Upper lobe of left lung (tissue), 6 donors: ENCODE measurements around the gene S100A12. TPM values are rescaled to one million over a fixed set of nuclear protein-coding genes. Genes with fewer than 3 reads are reported as not detected.
"Not testable (repeated sequence)": the region's sequence is repeated elsewhere in the genome, so short reads cannot be mapped to it uniquely, and the experiment has no call there.

Experiments
- ATAC-seq, 2 donors: fragments of 200-7000 bp; cut with Tn5 transposase; one replicate each; pipeline ENCODE4 v1.9.1; 2022; ENCODE audit warnings: mild to moderate bottlenecking in 2 of 2, moderate library complexity in 2 of 2; ENCODE audit not compliant: low FRiP score in 2 of 2
- DNase-seq, 2 donors: peaks; one replicate each; pipeline ENCODE4 v3.0.0-alpha.2; 2019 to 2020
- H3K27ac ChIP-seq, 4 donors: fragments of 200-600 bp; sonication (generic); one replicate each; pipeline ENCODE4 v1.5.1; 2016 to 2019
- H3K27me3 ChIP-seq, 4 donors: fragments of 200-600 bp; sonication (generic); one replicate each; pipeline ENCODE4 v1.5.1; 2017 to 2019
- H3K36me3 ChIP-seq, 4 donors: fragments of 200-600 bp; sonication (generic); one replicate each; pipeline ENCODE4 v1.5.1; 2016 to 2019
- H3K4me1 ChIP-seq, 4 donors: fragments of 200-600 bp; sonication (generic); one replicate each; pipeline ENCODE4 v1.5.1; 2018 to 2019
- H3K4me3 ChIP-seq, 4 donors: fragments of 200-600 bp; sonication (generic); one replicate each; pipeline ENCODE4 v1.5.1; 2017 to 2019; ENCODE audit warnings: mild to moderate bottlenecking in 2 of 4, moderate library complexity in 1 of 4
- H3K9me3 ChIP-seq, 4 donors: fragments of 200-600 bp; sonication (generic); one replicate each; pipeline ENCODE4 v1.5.1; 2018 to 2019
- EP300 ChIP-seq, 4 donors: sonication (generic); formaldehyde crosslinking; IDR thresholded peaks; one replicate each; pipeline ENCODE4 v1.5.1; 2017; ENCODE audit warnings: antibody characterized with exemption in 4 of 4, control low read depth in 2 of 4
- POLR2A ChIP-seq, 4 donors: fragments of 450-650 bp; IDR thresholded peaks; one replicate each; pipeline ENCODE4 v1.5.1; 2016 to 2017; ENCODE audit warnings: antibody characterized with exemption in 4 of 4, mild to moderate bottlenecking in 2 of 4
- POLR2AphosphoS5 ChIP-seq, 2 donors: sonication (generic); formaldehyde crosslinking; IDR thresholded peaks; one replicate each; pipeline ENCODE4 v1.5.1; 2017; ENCODE audit warnings: antibody characterized with exemption in 2 of 2
- WGBS, 2 donors: methylation state at CpG; one replicate each; pipeline ENCODE4 v1.1.5; 2017 to 2018; 5-methylcytosine and 5-hydroxymethylcytosine counted together
- total RNA-seq, 6 donors: library from RNA; depleted of rRNA in 4 of 6; stranded (reverse); fragments of >200 nt in 4 of 6; gene quantifications; one replicate each; pipeline versions ENCODE4 v1.1.0 to v1.2.1, GENCODE V29; 2016 to 2021
- TF ChIP-seq, protein P1 (sequence below), 6 experiments: fragments of 450-650 bp in 4 of 6; fragments of 200-600 bp in 2 of 6; sonication (generic) in 2 of 6; IDR thresholded peaks; one replicate each; pipeline ENCODE4 v1.5.1; 2016 to 2019; ENCODE audit warnings: antibody characterized with exemption in 6 of 6
- donor health status: DM: no; HTN: no; CAD: no; lungs with moderate emphysema.
- donor health status: DM: no; HTN: yes; CAD: no; lungs with severe emphysema.

S100A12 gene
- total RNA-seq, 6 donors from 2014 or later, result 5.2 to 75.7 (median 32.1) TPM

DNA sequence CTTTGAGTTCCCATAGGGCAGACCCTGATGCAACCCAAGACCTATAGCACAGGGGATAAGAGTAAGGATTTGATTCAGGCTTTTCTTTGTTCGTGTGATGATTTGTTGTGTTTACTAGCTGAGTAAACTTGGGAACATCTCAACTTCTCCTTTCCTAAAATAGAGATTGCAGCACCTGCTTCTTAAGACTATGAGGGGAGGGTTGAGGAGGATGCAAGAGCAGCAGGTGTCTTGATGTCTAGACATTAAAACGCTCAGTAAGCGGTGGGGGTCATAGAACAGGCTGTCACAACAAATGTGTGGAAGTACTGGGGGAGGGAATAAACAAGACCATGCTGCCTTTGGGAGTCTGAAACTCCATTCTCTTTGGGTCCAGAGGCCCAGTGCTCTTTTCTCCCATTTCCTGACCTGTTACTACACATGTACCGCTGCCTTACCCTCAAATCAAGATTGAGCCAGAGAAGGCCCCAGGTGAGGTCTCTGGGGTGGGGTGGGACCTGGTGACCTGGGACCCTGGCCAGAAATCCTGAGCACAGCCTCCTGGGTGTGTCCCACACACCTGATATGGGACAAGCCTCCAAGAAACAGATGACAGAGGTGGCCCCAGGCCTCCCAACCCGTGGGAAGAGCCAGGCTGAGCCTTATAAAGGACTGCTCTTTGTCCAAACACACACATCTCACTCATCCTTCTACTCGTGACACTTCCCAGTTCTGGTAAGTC lies 40.6 kb upstream of the S100A12 start, which contains the start of gene S100A7A:
S100A7A (plus strand) TSS at position 671 of the 721 bp plus-strand sequence. CDS start 1,563 bp downstream, outside the sequence.
- 69 to 83% methylated on average over 3 to 6 of the region's 6 CpGs for WGBS, 2 donors
- ATAC-seq (no peak), DNase-seq (no peak)
- Histone ChIP-seq H3K27ac (no peak within 1 kb of the TSS), H3K4me1 (no peaks in the 10 kb centered on the region), H3K4me3 (no peak within 1 kb of the TSS), H3K27me3 (no peaks in the 10 kb centered on the region), H3K36me3 (no peaks in the 10 kb centered on the region), H3K9me3 (peaks cover 0 to 6% (median 0%) of the 10 kb centered on the region in 4 donors)
- TF ChIP-seq POLR2AphosphoS5 (IDR thresholded peaks at IDR 0.05), result no peak
- TF ChIP-seq POLR2A (IDR thresholded peaks at IDR 0.05), result no peak
- TF ChIP-seq, protein P1, sequence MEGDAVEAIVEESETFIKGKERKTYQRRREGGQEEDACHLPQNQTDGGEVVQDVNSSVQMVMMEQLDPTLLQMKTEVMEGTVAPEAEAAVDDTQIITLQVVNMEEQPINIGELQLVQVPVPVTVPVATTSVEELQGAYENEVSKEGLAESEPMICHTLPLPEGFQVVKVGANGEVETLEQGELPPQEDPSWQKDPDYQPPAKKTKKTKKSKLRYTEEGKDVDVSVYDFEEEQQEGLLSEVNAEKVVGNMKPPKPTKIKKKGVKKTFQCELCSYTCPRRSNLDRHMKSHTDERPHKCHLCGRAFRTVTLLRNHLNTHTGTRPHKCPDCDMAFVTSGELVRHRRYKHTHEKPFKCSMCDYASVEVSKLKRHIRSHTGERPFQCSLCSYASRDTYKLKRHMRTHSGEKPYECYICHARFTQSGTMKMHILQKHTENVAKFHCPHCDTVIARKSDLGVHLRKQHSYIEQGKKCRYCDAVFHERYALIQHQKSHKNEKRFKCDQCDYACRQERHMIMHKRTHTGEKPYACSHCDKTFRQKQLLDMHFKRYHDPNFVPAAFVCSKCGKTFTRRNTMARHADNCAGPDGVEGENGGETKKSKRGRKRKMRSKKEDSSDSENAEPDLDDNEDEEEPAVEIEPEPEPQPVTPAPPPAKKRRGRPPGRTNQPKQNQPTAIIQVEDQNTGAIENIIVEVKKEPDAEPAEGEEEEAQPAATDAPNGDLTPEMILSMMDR (IDR thresholded peaks at IDR 0.05), result no peak
- TF ChIP-seq EP300 (IDR thresholded peaks at IDR 0.05), result no peak

DNA sequence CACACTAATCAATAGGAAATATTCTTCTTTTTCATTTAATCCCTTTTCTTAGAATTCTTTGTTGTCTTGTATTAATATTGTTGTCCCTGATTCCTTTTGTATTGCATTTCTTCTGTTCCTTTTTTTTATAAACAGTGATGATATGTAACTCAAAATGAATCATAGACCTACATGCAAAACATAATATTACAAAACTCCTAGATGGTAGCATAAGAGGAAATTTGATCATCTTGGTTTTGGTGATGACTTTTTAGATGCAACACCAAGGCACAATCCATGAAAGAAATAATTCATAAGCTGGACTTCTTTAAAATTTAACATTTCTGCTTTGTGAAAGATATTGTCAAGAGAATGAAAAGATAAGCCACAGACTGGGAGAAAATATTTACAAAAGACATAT lies 38.5 kb upstream of the S100A12 start:
- H3K27me3 ChIP-seq, H3K27ac ChIP-seq, ATAC-seq: not testable (repeated sequence)

DNA sequence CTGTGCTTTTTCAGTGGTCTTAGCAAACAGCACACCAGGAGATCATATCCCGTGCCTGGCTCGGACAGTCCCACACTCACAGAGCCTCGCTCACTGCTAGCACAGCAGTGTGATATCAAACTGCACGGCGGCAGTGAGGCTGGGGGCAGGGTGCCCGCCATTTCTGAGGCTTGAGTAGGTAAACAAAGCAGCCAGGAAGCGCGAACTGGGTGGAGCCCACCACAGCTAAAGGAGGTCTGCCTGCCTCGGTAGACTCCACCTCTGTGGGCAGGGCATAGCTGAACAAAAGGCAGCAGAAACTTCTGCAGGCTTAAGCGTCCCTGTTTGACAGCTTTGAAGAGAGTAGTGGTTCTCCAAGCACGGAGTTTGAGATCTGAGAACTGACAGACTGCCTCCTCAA lies 31.9 kb upstream of the S100A12 start:
- not testable (repeated sequence) for H3K27me3 ChIP-seq, DNase-seq, H3K9me3 ChIP-seq, H3K36me3 ChIP-seq, H3K4me3 ChIP-seq, H3K4me1 ChIP-seq, H3K27ac ChIP-seq, ATAC-seq
- WGBS, 2 donors, result 21 to 54% methylated on average over 4 to 11 of the region's 11 CpGs

More for the DNA sequence above, 38.5 kb upstream of the S100A12 start:
- DNase-seq, H3K4me1 ChIP-seq, H3K4me3 ChIP-seq, H3K36me3 ChIP-seq, H3K9me3 ChIP-seq: not testable (repeated sequence)

- DNase-seq, ATAC-seq: not testable (repeated sequence)
- 75 to 79% methylated on average over 4 to 6 of the region's 6 CpGs for WGBS, 2 donors
Observed at GRCh38 chr1:153405825-153406599, 30.6 kb upstream of the S100A12 start.

DNA sequence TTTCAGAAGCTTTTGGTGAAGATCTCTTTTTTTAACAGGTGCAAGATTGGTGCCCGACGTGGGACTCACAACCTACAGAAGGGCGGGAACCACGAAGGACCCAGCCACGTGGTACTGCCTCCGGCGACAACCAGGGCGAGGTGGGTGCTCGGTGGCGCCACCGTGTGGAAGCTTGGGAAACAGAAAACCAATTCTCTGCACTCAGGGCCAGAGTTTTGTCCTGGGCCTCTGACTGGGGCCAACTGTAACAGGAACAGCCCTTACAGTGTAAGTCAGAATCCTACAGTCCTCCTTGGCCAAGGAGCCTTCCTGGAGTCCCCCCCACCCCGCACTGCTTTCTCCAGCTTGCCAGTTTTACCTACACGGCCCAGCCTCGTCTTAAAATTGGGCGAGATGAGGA lies 29.3 kb upstream of the S100A12 start:
- Histone ChIP-seq H3K27ac (no peak overlapping the region), H3K9me3 (no peaks in the 10 kb centered on the region), H3K4me3 (no peak overlapping the region), H3K4me1 (no peaks in the 10 kb centered on the region), H3K36me3 (no peaks in the 10 kb centered on the region), H3K27me3 (no peaks in the 10 kb centered on the region)
- ATAC-seq (peak; percentile 76 to 81), DNase-seq (peak; percentile 78 to 80)
- TF ChIP-seq POLR2AphosphoS5 (IDR thresholded peaks at IDR 0.05) (no peak), EP300 (IDR thresholded peaks at IDR 0.05) (no peak), POLR2A (IDR thresholded peaks at IDR 0.05) (no peak)
- TF ChIP-seq, protein P1 (IDR thresholded peaks at IDR 0.05), result peak; percentile 40 to 76 (median 65)
- WGBS, 2 donors, result 37 to 39% methylated on average over 15 of the region's 15 CpGs

More at GRCh38 chr1:153405825-153406599, 30.6 kb upstream of the S100A12 start:
- not testable (repeated sequence) for H3K4me1 ChIP-seq, H3K4me3 ChIP-seq, H3K9me3 ChIP-seq, H3K27ac ChIP-seq, H3K36me3 ChIP-seq, H3K27me3 ChIP-seq

DNA sequence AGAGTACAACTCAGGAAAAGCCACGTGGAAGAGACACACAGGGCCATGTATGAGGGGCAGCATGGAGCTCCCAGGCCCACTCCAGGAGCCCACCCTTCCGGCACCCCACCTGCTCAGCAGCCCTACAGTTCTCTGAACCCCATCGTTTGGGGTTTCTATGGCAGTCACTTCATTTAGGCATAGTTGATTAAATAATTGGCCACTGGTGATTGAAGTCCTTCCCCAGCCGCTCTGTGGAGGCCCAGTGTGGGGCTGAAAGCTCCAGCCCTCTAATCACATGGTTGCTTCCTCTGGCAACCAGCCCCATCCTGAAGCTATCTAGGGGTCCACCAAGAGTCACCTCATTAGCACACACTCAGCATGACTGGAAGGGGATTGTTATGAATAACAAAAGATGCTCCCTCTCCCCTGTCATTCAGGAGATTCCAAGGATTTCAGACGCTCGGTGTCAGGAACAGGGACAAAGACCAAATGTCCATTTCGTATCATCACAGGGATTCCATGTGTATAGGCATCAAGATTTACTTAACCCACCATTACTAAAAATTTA lies 28.7 kb upstream of the S100A12 start:
- Histone ChIP-seq H3K9me3 (no peaks in the 10 kb centered on the region), H3K4me3 (no peak overlapping the region), H3K4me1 (no peaks in the 10 kb centered on the region), H3K27ac (peak overlapping the region in 1 of 4 donors; percentile 28), H3K27me3 (no peaks in the 10 kb centered on the region), H3K36me3 (no peaks in the 10 kb centered on the region)
- DNase-seq, result no peak
- 79 to 80% methylated on average over 5 to 7 of the region's 7 CpGs for WGBS, 2 donors
- no peak for ATAC-seq
- no peak for TF ChIP-seq EP300 (IDR thresholded peaks at IDR 0.05)
- TF ChIP-seq, protein P1 (IDR thresholded peaks at IDR 0.05), result no peak
- TF ChIP-seq POLR2A (IDR thresholded peaks at IDR 0.05), result no peak
- TF ChIP-seq POLR2AphosphoS5 (IDR thresholded peaks at IDR 0.05), result no peak
